Stimulated activated CD4-positive, alpha-beta T cell treated with anti-CD3 and anti-CD28 coated beads, Interleukin-1b, Interleukin-23, amount 100 ng/mL, for 24 hours (primary cell): ENCODE data around the gene DEFB123.
"Not testable (repeated sequence)": the region's sequence is repeated elsewhere in the genome, so short reads cannot be mapped to it uniquely, and the experiment has no call there.

ENCODE experiments used
- DNase-seq, 4 experiments: peaks; one replicate each; pipeline ENCODE4 v3.0.0-alpha.2; 2020; ENCODE audit warnings: low read depth in 4 of 4, low spot score in 1 of 4

Gene DEFB123, protein sequence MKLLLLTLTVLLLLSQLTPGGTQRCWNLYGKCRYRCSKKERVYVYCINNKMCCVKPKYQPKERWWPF

DNA sequence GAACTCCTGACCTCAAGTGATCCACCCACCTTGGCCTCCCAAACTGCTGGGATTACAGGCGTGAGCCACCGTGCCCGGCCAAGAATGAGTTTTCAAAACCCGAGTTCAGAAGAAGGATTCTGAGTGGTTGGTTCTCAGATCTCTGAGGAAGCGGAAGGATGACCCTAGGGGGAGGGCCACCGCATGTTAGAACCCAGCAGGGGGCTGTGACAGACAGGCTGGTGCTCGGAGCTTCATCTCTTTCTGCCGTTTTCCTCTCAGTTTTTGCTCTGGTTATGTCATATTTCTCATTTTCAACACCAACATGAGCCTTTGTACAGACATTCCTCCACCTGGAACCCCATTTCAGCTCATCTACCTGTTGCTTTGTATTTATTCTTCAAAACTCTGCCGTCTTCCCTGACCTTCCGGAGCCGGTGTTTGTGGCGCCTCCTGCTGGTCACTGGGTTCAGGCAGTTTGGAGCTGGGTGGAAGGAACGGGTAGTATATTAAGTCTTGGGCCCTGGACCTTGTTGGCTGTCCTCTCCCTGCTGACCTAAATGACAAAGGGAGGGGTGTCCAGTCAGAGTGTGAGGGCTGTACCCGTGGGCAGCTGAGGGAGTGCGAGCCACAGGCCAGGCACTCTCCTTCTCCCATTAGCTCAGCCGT lies at the start of gene DEFB123:
TSS of gene DEFB123 (plus strand) at position 621 of the 648 bp plus-strand sequence. CDS start 67 bp downstream, outside the sequence.
- peak in 1 of 4 experiments; percentile 2 for DNase-seq

DNA sequence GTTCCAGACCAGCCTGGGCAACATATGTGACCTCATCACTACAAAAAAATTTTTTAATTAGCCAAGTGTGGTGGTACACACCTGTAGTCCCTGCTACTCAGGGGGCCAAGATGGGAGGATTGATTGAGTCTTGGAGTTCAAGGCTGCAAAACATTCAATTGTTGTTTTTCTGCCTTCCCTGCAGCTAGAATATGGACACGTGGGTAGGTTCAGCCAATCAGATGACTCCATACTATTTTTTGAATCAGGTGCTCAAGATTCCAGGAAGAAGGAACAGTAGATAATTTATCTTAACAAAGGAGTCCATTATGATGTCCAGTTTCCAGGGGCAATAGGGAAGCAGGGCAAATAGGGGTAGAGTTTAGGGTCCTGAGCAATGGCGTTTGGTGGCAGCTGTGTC lies 47.6 kb upstream of the DEFB123 start:
- no peak for DNase-seq

DNA sequence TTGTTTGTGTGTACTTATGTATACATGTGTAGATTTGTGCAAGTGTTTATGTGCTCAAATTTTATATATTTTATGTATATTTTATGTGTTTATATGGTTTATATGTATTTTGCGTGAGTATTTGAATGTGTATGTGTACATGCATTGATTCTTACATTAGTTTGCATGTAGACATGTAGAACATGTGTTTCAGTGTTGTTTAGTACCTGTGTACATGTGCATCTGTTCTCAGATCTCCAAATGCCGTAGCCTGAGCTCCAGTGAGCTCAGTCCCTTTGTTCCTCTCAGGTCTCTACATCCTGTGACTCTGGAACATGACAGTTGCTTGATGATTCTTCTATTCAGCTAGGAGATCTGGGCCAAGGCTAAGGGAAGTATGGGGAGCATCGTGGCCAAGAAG lies 45.5 kb upstream of the DEFB123 start:
- DNase-seq = no peak

DNA sequence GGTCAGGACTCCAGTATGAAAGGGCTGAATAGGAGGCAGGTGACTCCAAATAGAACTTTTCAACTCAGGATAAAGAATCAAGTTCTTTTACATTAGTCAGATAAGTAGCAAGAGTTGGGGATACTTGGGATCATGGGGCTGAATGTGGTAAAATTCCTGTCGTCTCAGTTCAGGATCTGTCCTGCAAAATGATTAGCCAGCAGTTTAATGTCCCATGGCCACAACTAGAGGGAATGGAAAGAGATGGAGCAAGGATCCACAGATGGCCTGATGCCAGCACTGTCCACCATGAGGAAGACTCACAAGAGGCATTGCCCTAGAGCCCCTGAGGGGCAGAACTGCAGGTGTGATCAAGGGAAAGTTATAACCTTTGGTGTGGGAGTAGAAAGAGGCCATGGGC lies 36.5 kb upstream of the DEFB123 start:
- DNase-seq = no peak

DNA sequence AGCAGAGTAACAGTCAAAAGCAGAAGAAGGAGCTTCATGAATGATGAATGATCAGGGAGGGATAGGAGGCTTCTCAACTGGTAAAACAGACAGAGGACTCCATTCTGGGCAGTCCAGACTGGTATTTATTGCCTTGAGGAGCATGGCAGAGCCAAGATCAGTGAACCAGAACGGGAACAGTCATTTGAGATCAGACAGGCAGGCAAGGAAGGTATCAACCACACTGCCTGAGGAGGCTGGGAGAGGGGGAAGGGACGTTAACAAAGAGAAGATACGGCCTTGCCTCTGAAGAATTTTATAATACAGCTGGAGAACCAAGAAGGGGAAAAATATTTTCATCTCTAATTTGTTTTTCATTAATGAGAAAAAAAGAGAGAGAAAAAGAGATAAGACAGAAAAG lies 34.3 kb upstream of the DEFB123 start, which contains the start of gene DEFB121:
TSS of gene DEFB121 (minus strand) at position 101 of the 400 bp plus-strand sequence. CDS start at position 38, 63 bp downstream.
- DNase-seq = no peak

DNA sequence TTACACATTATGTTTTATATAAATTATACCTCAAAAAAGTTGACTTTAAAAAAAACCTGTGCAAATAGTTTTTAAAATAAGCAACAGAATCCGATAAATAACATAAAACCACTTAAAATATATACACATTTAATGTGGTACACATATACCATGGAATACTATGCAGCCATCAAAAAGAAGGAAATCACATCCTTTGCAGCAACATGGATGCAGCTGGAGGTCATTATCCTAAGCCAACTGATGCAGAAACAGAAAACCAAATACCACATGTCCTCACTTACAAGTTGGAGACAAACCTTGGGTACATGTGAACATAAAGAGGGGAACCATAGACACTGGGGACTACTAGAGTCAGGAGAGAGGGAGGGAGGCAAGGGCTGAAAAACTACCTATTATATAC lies 30.4 kb upstream of the DEFB123 start:
- DNase-seq = no peak

DNA sequence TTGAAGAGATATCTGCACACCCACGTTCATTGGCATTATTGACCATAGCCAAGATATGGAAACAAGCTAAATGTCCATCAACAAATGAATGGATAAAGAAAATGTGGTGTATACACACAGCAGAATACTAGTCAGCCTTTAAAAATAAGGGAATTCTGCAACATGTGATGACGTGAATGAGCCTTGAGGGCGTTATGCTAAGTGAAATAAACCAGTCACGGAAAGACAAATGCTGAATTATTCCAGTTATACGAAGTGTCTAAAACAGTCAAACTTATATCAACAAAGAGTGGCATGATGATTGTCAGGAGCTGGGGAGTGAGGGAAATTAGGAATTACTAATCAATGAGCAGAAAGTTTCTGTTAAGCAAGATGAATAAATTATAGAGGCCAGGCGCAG lies 26.1 kb upstream of the DEFB123 start:
- no peak for DNase-seq

DNA sequence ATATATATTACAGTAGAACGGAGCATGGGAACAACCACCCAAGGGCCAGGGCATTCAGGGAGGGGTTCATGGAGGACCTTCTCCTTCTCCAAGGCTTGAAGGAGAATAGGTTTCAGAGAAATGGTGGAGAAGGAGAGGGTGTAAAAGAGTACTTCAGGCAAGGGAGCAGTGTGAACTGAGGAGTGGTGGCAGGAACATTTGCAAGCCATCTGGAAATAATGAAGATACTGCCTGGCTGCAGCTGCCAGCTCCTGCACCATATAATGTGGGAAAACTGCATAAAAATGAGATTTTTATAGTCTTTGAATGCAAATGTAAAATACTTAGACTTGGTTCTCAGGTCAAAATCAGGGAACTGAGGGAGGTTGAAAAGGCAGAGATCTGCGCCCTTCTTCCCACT lies 24.8 kb upstream of the DEFB123 start:
- no peak for DNase-seq

DNA sequence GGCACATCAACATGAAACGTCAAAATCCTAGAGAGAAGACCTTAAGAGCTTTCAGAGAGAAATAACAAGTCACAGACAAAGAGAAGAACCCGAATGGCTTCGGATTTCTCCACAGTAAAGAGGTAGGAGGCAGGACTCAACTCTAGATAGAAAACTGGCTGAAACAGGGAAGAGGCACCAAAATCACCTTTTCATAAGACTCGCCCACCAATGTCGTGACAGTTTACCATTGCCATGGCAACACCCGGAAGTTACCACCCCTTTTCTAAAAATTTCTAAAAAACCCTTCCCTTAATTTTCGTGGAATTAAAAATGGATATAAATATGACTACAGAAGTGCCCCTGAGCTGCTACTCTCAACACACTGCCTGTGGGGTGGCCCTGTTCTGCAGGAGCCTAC lies 22.1 kb upstream of the DEFB123 start:
- no peak for DNase-seq

DNA sequence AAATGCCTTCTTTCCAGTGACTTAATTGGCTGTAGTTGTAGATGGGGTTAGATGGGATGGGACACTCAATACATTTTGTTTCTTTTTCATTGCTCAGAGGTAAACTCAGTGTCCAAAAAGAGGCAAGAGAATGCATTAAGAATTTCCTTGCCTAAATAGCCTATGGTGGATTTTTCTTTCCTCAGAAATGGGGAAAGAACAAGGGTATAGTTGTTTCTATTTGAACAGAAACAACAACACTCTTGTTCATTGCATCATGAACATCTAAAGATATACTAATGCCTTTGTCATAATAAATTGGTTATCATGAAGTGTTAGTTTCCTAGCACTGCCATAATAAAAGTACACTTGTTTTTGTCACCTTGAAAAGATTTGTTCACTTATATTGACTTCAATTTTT lies 14.6 kb upstream of the DEFB123 start:
- no peak for DNase-seq

DNA sequence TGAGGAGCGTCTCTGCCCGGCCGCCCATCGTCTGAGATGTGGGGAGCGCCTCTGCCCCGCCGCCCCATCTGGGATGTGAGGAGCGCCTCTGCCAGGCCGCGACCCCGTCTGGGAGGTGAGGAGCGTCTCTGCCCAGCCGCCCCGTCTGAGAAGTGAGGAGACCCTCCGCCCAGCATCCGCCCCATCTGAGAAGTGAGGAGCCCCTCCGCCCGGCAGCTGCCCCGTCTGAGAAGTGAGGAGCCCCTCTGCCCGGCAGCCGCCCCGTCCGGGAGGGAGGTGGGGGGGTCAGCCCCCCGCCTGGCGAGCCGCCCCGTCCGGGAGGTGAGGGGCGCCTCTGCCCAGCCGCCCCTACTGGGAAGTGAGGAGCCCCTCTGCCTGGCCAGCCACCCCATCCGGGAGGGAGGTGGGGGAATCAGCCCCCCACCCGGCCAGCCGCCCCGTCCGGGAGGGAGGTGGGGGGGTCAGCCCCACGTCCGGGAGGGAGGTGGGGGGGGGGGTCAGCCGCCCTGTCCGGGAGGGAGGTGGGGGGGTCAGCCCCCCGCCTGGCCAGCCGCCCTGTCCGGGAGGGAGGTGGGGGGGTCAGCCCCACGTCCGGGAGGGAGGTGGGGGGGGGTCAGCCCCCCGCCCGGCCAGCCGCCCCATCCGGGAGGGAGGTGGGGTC lies 13.4 kb upstream of the DEFB123 start:
- DNase-seq = not testable (repeated sequence)

DNA sequence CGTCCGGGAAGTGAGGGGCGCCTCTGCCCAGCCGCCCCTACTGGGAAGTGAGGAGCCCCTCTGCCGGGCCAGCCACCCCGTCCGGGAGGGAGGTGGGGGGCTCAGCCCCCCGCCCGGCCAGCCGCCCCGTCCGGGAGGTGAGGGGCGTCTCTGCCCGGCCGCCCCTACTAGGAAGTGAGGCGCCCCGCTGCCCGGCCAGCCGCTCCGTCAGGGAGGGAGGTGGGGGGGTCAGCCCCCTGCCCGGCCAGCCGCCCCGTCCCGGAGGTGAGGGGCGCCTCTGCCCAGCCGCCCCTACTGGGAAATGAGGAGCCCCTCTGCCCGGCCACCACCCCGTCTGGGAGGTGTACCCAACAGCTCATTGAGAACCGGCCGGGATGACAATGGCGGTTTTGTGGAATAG lies 12.9 kb upstream of the DEFB123 start:
- DNase-seq = not testable (repeated sequence)

DNA sequence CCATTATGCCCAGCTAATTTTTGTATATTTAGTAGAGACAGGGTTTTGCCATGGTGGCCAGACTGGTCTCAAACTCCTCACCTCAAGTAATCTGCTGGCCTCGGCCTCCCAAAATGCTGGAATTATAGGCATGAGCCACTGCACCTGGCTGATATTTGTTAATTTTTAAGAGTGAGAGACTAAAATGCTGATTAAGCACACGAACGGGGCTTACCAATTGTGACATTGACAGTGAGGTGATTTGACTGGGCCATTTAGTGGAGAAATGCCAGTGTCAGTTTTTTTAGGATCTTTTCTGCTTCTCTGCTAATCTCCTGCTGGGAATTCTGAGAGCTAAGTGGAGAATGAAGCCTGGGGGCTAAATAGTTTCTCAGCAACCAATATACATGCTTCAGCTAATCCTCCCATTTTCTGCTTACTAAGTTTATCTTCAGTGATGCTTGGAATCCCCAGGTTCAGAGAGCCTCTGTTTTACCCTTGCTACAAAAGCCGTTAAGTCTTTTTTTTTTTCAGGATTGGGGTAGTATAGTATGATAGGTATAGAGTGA lies 9.8 kb upstream of the DEFB123 start:
- DNase-seq = no peak

DNA sequence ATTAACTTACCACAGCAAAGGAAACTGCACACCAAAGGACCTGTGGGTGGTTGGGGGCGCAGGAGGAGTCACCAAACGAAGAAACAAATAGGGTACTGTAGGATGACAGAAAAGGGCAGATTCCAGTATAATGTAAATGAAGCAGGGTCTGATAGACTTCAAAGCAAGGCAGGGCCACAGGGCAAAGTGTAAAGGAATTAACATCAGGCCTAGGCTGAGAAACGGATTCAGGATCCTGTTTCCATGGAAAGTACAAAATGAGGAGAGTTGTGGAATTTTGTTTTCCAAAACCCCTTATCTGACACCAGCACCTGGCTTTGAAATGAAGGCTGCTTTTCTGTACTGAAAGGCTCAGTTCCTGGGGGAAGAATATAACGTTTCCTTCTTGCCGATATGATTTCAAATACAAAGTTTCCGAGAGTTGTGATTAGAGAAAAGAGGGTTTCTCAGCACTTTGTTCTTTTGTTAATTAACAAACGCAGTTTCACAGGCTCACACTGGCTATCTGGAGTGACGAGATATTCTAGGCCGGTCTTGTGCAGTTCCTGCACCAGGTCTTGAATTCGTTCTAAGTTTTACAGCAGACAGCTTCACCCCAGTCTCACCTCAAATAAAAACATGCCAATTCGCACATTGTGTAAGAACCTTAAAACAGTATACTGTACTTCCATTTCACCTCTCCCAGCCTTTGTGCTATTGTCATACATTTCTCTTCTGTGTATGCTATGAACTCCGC lies 5.8 kb downstream of the DEFB123 start:
- DNase-seq = no peak

DNA sequence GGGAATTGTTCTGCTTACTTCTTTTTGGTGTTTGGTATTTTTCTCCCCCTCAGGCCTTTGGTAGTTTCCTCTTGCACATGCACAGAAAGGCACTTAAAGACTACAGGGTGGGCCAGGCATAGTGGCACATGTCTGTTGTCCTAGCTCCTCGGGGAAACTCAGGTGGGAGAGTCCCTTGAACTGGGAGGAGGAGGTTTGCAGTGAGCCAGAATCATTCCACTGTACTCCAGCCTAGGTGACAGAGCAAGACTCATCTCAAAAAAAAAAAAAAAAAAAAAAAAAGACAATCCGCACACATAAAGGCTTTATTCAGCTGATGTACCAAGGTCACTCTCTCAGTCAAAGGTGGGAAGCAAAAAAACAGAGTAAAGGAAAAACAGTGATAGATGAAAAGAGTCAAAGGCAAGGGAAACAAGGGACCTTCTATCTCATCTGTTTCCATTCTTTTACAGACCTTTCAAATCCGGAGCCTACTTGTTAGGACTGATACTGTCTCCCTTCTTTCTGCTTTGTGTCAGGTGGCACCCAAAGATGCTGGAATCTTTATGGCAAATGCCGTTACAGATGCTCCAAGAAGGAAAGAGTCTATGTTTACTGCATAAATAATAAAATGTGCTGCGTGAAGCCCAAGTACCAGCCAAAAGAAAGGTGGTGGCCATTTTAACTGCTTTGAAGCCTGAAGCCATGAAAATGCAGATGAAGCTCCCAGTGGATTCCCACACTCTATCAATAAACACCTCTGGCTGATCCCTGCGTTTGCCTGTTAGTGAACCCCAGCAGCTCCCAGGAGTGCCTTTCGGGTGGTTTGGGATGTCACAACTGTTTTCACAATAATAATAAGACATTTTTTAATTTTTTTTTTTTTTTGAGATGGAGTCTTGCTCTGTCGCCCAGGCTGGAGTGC lies 9.3 kb downstream of the DEFB123 start:
- DNase-seq = no peak

DNA sequence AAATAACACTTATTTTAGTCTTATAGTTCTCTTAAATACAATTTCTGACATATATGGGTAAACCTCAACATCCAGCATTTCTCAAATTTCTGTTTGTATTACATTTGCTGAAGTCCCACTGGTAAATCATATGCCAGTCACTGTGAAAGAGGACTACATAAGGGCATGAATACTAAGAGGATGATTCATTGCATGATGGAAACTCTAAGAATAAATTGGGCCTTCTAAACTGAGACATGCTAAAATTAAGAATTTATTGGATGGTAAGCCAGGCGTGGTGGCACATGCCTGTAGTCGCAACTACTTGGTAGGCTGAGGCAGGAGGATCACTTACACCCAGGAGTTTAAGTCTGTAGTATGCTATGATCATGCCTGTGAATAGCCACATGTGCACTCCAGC lies 12.1 kb downstream of the DEFB123 start:
- DNase-seq = no peak

DNA sequence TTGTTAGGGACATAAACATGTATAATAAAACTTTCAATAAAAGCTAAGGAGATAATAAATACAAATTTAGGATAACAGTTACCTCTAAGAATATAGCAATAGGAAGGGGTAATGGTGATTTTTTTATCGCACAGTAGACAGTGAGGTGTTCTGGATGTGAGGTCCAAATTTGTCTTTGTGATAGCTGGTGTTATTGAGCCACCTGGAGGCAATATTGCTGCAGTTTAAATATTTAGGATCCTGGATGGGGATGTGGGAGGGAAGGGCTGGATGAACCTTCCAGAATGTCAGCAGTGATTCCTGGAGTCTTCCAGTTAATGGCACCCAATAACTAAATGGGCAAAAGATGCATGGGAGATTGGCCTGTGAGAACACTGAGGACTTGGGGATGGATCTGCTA lies 13.9 kb downstream of the DEFB123 start:
- DNase-seq = no peak

DNA sequence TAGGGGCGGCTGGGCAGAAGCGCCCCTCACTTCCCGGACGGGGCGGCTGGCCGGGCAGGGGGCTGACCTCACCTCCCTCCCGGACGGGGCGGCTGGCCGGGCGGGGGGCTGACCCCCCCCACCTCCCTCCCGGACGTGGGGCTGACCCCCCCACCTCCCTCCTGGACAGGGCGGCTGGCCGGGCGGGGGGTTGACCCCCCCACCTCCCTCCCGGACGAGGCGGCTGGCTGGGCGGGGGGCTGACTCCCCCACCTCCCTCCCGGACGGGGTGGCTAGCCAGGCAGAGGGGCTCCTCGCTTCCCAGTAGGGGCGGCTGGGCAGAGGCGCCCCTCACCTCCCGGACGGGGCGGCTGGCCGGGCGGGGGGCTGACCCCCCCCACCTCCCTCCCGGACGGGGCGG lies 30.5 kb downstream of the DEFB123 start:
- not testable (repeated sequence) for DNase-seq

DNA sequence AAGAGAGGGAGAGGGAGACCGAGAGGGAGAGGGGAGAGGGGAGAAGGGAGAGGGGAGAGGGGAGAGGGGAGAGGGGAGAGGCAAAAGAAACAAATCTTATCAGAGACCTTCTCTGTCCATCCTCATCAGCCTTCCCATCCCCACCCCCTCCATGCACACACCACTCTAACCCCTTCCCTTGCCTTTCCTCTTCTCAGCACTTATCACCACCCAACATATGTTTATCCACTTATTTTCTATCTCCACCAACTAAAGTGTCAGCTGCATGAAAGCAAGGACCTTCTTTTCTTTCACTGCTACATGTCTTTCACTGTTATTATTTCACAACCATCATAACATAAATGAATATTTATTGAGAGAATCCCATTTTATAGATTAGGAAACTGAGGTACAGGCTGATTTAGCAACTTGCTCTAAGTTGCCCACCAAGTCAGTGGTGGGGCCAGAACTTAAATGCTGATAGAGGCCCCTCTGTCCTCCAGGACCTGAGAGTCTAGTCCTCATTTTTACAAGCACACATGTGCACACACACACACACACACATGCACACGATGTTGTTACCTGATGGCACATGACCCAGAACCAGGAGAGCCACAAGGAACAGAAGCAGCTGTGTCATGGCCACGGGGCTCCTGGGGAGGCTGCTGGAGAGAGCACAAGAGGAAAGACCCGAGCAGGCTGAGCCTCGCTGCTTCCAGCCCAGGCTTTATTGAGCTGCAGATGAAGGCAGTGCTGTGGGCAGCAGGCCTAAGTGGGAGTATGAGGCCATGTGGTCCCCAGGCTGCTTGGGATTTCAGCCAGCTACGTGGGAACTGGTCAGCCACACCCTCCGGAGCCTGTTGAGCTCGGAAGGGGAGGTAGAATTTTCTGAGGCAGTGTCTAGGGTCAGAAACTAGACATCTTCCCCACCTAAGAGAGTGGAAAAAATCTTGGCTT lies 32.2 kb downstream of the DEFB123 start:
- no peak for DNase-seq
